ENCODE data around the gene P2RY6. TPM values are rescaled to one million over a fixed set of nuclear protein-coding genes. Genes with fewer than 3 reads are reported as not detected.

Gene P2RY6
- total and polyA plus RNA-seq, 4 experiments from 2014 or later, result 0.61 to 0.87 TPM; not detected in 2

DNA sequence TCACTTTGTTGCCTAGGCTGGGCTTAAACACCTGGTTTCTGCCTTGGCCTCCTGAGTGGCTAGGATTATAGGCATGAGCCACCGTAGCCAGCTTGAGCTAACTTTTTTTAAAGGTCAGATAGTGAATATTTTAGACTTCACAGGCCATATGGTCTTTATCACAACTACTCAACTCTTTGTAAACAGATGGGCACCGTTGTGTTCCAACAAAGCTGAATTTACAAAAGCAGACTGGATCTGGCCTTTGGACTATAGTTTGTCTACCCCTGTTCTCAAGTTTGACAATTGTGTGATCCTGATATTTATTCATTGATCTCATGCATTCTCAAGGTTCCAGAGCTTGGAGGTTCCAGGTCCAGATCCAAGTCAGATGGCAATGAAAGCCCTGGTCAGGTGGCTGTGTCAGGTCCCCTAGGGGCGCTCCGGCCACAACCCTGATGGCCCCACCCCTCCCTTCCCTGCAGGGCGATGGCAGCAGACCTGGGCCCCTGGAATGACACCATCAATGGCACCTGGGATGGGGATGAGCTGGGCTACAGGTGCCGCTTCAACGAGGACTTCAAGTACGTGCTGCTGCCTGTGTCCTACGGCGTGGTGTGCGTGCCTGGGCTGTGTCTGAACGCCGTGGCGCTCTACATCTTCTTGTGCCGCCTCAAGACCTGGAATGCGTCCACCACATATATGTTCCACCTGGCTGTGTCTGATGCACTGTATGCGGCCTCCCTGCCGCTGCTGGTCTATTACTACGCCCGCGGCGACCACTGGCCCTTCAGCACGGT, 38.3 kb upstream of the P2RY6 start:
- no peaks in the 10 kb centered on the region for H3K4me1 Mint-ChIP-seq
- H3K4me3 Mint-ChIP-seq, result no peak overlapping the region
- CTCF ChIA-PET (ENCODE audit: partially characterized antibody), result no interaction called here
- no peak for DNase-seq
- Histone ChIP-seq H3K4me1 (ENCODE audit: insufficient read depth, low read length) (no peaks in the 10 kb centered on the region), H3K4me3 (ENCODE audit: low read length in 2 of 2) (no peak overlapping the region), H3K36me3 (ENCODE audit: insufficient read depth, low read length) (no peaks in the 10 kb centered on the region), H3K27me3 (ENCODE audit: insufficient read depth, low read length) (no peaks in the 10 kb centered on the region), H3K27ac (ENCODE audit: low read depth, low read length) (no peak overlapping the region), H3K9me3 (ENCODE audit: control insufficient read depth in 1 of 2, low read length in 2 of 2) (no peaks in the 10 kb centered on the region)
- H3K36me3 Mint-ChIP-seq, result no peaks in the 10 kb centered on the region
- H3K9me3 Mint-ChIP-seq, result peaks cover 0 to 2% (median 0%) of the 10 kb centered on the region in 8 donors
- H3K27ac Mint-ChIP-seq, result no peak overlapping the region
- intact Hi-C loops (cut with micrococcal nuclease), result no loop called here
- peaks cover 1 to 3% of the 10 kb centered on the region in 2 donors for H3K27me3 Mint-ChIP-seq
- POLR2A ChIA-PET (ENCODE audit: partially characterized antibody), result no interaction called here

DNA sequence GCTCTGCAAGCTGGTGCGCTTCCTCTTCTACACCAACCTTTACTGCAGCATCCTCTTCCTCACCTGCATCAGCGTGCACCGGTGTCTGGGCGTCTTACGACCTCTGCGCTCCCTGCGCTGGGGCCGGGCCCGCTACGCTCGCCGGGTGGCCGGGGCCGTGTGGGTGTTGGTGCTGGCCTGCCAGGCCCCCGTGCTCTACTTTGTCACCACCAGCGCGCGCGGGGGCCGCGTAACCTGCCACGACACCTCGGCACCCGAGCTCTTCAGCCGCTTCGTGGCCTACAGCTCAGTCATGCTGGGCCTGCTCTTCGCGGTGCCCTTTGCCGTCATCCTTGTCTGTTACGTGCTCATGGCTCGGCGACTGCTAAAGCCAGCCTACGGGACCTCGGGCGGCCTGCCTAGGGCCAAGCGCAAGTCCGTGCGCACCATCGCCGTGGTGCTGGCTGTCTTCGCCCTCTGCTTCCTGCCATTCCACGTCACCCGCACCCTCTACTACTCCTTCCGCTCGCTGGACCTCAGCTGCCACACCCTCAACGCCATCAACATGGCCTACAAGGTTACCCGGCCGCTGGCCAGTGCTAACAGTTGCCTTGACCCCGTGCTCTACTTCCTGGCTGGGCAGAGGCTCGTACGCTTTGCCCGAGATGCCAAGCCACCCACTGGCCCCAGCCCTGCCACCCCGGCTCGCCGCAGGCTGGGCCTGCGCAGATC, 37.5 kb upstream of the P2RY6 start:
- no peak overlapping the region for H3K27ac ChIP-seq (ENCODE audit: low read depth, low read length)
- CTCF ChIA-PET (ENCODE audit: partially characterized antibody), result interaction anchor here (2.3 kb wide), 1 partner anchor 11 kb away, joined by 12 read pairs; no protein-coding TSS in a partner anchor
- intact Hi-C loops (cut with micrococcal nuclease), result no loop called here
- H3K4me1 Mint-ChIP-seq, result no peaks in the 10 kb centered on the region
- H3K36me3 Mint-ChIP-seq, result no peaks in the 10 kb centered on the region
- no peak overlapping the region for H3K27ac Mint-ChIP-seq
- no peaks in the 10 kb centered on the region for H3K36me3 ChIP-seq (ENCODE audit: insufficient read depth, low read length)
- no peaks in the 10 kb centered on the region for H3K4me1 ChIP-seq (ENCODE audit: insufficient read depth, low read length)
- H3K4me3 Mint-ChIP-seq, result no peak overlapping the region
- H3K9me3 Mint-ChIP-seq, result peaks cover 0 to 2% (median 0%) of the 10 kb centered on the region in 8 donors
- H3K27me3 ChIP-seq (ENCODE audit: insufficient read depth, low read length), result no peaks in the 10 kb centered on the region
- H3K27me3 Mint-ChIP-seq, result no peaks in the 10 kb centered on the region
- DNase-seq, result no peak
- no peaks in the 10 kb centered on the region for H3K9me3 ChIP-seq (ENCODE audit: control insufficient read depth in 1 of 2, low read length in 2 of 2)
- H3K4me3 ChIP-seq (ENCODE audit: low read length in 2 of 2), result no peak overlapping the region
- POLR2A ChIA-PET (ENCODE audit: partially characterized antibody), result no interaction called here

DNA sequence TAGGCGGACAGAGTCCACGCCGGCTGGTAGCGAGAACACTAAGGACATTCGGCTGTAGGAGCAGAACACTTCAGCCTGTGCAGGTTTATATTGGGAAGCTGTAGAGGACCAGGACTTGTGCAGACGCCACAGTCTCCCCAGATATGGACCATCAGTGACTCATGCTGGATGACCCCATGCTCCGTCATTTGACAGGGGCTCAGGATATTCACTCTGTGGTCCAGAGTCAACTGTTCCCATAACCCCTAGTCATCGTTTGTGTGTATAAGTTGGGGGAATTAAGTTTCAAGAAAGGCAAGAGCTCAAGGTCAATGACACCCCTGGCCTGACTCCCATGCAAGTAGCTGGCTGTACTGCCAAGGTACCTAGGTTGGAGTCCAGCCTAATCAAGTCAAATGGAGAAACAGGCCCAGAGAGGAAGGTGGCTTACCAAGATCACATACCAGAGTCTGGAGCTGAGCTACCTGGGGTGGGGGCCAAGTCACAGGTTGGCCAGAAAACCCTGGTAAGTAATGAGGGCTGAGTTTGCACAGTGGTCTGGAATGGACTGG, 36.8 kb upstream of the P2RY6 start:
- Mint-ChIP-seq H3K27me3 (no peaks in the 10 kb centered on the region), H3K4me1 (no peaks in the 10 kb centered on the region), H3K27ac (no peak overlapping the region), H3K36me3 (no peaks in the 10 kb centered on the region), H3K9me3 (peaks cover 0 to 2% (median 0%) of the 10 kb centered on the region in 8 donors), H3K4me3 (no peak overlapping the region)
- ChIA-PET CTCF (ENCODE audit: partially characterized antibody) (interaction anchor here (1.1 to 2.3 kb wide), 3 partner anchors 10 to 404 kb away, joined by 3 to 12 read pairs (median 5); no protein-coding TSS in a partner anchor), POLR2A (ENCODE audit: partially characterized antibody) (no interaction called here)
- H3K9me3 ChIP-seq (ENCODE audit: control insufficient read depth in 1 of 2, low read length in 2 of 2), result no peaks in the 10 kb centered on the region
- no peaks in the 10 kb centered on the region for H3K4me1 ChIP-seq (ENCODE audit: insufficient read depth, low read length)
- no peaks in the 10 kb centered on the region for H3K36me3 ChIP-seq (ENCODE audit: insufficient read depth, low read length)
- no peak overlapping the region for H3K27ac ChIP-seq (ENCODE audit: low read depth, low read length)
- DNase-seq, result no peak
- no peak overlapping the region for H3K4me3 ChIP-seq (ENCODE audit: low read length in 2 of 2)
- intact Hi-C loops (cut with micrococcal nuclease), result no loop called here
- no peaks in the 10 kb centered on the region for H3K27me3 ChIP-seq (ENCODE audit: insufficient read depth, low read length)

DNA sequence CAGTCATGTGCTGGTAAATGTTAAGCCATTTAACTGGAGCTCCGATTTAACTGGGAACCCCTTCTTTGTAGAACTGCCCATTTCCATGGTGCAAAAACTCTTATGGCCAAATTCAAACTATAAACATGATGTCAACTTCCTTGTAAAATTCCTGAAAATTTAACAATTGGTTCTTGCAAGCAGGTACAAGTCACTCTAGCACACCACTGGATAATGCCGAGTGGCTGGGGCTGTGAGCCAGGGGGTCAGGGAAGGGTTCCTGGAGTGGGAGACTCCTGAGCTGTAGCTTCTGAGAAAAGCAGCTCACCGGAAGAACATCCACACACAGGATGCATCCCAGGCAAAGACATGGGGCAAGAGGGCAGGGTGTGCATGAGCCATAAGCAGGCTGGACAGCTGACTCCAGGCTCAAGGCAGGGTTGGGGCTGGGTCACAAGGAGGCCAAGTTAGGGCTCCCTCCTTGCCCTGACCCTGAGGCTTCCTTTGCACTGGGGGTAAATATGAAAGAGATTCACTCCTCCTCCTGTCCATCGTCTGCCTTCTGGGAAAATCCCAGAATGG, 35.9 kb upstream of the P2RY6 start:
- DNase-seq, result no peak
- no peaks in the 10 kb centered on the region for H3K4me1 Mint-ChIP-seq
- ChIA-PET CTCF (ENCODE audit: partially characterized antibody) (interaction anchor here (1.1 to 2.3 kb wide), 4 partner anchors 9 to 511 kb away, joined by 3 to 12 read pairs (median 4); no protein-coding TSS in a partner anchor), POLR2A (ENCODE audit: partially characterized antibody) (no interaction called here)
- H3K9me3 Mint-ChIP-seq, result peaks cover 0 to 2% (median 0%) of the 10 kb centered on the region in 8 donors
- H3K27me3 Mint-ChIP-seq, result no peaks in the 10 kb centered on the region
- Histone ChIP-seq H3K4me3 (ENCODE audit: low read length in 2 of 2) (no peak overlapping the region), H3K9me3 (ENCODE audit: control insufficient read depth in 1 of 2, low read length in 2 of 2) (no peaks in the 10 kb centered on the region), H3K36me3 (ENCODE audit: insufficient read depth, low read length) (no peaks in the 10 kb centered on the region), H3K4me1 (ENCODE audit: insufficient read depth, low read length) (no peaks in the 10 kb centered on the region), H3K27me3 (ENCODE audit: insufficient read depth, low read length) (no peaks in the 10 kb centered on the region), H3K27ac (ENCODE audit: low read depth, low read length) (no peak overlapping the region)
- H3K27ac Mint-ChIP-seq, result no peak overlapping the region
- H3K36me3 Mint-ChIP-seq, result no peaks in the 10 kb centered on the region
- intact Hi-C loops (cut with micrococcal nuclease), result no loop called here
- no peak overlapping the region for H3K4me3 Mint-ChIP-seq

DNA sequence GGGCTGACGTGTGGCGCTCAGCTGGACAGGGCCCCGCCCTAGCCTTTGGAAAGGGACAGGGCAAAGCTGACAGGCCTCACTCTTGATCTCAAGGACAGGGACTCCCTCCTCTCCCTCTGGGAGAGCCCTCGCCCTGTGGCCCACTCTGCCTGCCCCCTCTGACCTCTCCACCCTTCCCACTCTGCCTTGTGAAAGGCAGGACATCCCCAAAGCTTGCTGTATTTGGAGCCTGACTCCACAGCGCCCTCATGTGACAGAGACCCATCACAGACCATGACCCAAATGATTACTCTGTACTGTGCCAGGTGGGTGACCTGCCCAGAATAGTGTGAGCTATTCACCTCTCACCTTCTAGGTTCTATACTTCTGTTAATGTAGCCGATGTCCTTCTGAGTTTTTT, 35.3 kb upstream of the P2RY6 start:
- CTCF ChIA-PET (ENCODE audit: partially characterized antibody), result interaction anchor here (1.3 to 2.3 kb wide), 3 partner anchors 8 to 512 kb away, joined by 3 to 12 read pairs (median 5); no protein-coding TSS in a partner anchor
- peak in 1 of 5 donors; percentile 1 for DNase-seq
- no peaks in the 10 kb centered on the region for H3K36me3 ChIP-seq (ENCODE audit: insufficient read depth, low read length)
- H3K4me1 ChIP-seq (ENCODE audit: insufficient read depth, low read length), result no peaks in the 10 kb centered on the region
- H3K4me3 Mint-ChIP-seq, result no peak overlapping the region
- H3K27me3 ChIP-seq (ENCODE audit: insufficient read depth, low read length), result no peaks in the 10 kb centered on the region
- no peaks in the 10 kb centered on the region for H3K36me3 Mint-ChIP-seq
- H3K27me3 Mint-ChIP-seq, result peaks cover 2 to 3% of the 10 kb centered on the region in 2 donors
- POLR2A ChIA-PET (ENCODE audit: partially characterized antibody), result no interaction called here
- no peak overlapping the region for H3K27ac ChIP-seq (ENCODE audit: low read depth, low read length)
- no peaks in the 10 kb centered on the region for H3K9me3 ChIP-seq (ENCODE audit: control insufficient read depth in 1 of 2, low read length in 2 of 2)
- H3K4me3 ChIP-seq (ENCODE audit: low read length in 2 of 2), result no peak overlapping the region
- no peak overlapping the region for H3K27ac Mint-ChIP-seq
- intact Hi-C loops (cut with micrococcal nuclease), result no loop called here
- H3K9me3 Mint-ChIP-seq, result peaks cover 0 to 2% (median 0%) of the 10 kb centered on the region in 8 donors
- no peaks in the 10 kb centered on the region for H3K4me1 Mint-ChIP-seq

DNA sequence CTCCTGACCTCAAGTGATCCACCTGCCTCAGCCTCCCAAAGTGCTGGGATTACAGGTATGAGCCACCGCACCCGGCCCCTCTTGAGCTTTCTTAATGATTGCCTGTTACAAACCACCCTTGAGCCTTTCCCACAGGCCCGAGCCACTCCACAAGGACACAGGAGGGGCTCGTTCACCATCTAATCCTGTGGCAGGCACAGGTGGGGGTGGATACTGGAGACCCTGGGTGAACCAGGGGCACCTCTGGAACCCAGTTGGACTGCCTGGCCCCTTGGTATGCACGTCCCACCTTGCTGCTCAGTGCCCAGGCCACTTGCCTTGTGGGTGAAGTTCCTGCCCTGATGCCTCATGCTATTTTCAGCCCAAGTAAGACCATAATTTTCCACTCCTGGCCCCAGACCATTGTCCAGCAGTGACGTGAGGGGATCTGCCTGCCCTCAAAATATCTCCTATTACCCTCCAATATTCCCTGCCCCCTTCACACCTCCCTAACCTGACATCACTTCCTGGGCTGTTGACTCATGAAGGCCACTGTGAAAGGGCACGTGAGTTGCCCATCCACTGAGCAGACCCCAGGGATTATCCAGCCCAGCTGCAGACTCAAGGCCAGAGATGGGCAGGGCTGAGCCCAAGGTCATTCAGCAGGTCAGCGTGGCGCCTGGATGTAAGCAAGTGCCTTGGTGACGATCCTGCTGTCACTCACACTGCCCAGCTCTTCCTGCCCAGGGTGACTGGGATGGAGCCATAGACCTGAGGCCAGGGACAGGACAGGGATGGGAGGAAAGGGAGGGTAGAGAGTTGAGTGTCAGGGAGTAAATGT, 34.5 kb upstream of the P2RY6 start:
- intact Hi-C loops (cut with micrococcal nuclease), result no loop called here
- ChIA-PET CTCF (ENCODE audit: partially characterized antibody) (interaction anchor here (1.3 kb wide), 1 partner anchor 513 kb away, joined by 3 read pairs; no protein-coding TSS in a partner anchor), POLR2A (ENCODE audit: partially characterized antibody) (no interaction called here)
- no peaks in the 10 kb centered on the region for H3K9me3 Mint-ChIP-seq
- no peaks in the 10 kb centered on the region for H3K36me3 ChIP-seq (ENCODE audit: insufficient read depth, low read length)
- peaks cover 2 to 6% of the 10 kb centered on the region in 2 donors for H3K27me3 Mint-ChIP-seq
- no peak overlapping the region for H3K4me3 ChIP-seq (ENCODE audit: low read length in 2 of 2)
- DNase-seq, result no peak
- no peaks in the 10 kb centered on the region for H3K36me3 Mint-ChIP-seq
- no peaks in the 10 kb centered on the region for H3K4me1 ChIP-seq (ENCODE audit: insufficient read depth, low read length)
- H3K4me1 Mint-ChIP-seq, result no peaks in the 10 kb centered on the region
- H3K9me3 ChIP-seq (ENCODE audit: control insufficient read depth in 1 of 2, low read length in 2 of 2), result no peaks in the 10 kb centered on the region
- no peak overlapping the region for H3K27ac Mint-ChIP-seq
- H3K27ac ChIP-seq (ENCODE audit: low read depth, low read length), result no peak overlapping the region
- no peak overlapping the region for H3K4me3 Mint-ChIP-seq
- no peaks in the 10 kb centered on the region for H3K27me3 ChIP-seq (ENCODE audit: insufficient read depth, low read length)

Measured in CD4-positive, alpha-beta memory T cell (primary cell).